GM18519 (cell line): ENCODE data around the gene LRRN4.
"Not testable (repeated sequence)": the region's sequence is repeated elsewhere in the genome, so short reads cannot be mapped to it uniquely, and the experiment has no call there.

Source experiments
- ATAC-seq: cut with Tn5 transposase; IDR thresholded peaks from one replicate; pipeline ENCODE4 v1.9.1; 2021; ENCODE audit warnings: mild to moderate bottlenecking, moderate library complexity; ENCODE audit not compliant: unreplicated experiment, low FRiP score

LRRN4 gene

DNA sequence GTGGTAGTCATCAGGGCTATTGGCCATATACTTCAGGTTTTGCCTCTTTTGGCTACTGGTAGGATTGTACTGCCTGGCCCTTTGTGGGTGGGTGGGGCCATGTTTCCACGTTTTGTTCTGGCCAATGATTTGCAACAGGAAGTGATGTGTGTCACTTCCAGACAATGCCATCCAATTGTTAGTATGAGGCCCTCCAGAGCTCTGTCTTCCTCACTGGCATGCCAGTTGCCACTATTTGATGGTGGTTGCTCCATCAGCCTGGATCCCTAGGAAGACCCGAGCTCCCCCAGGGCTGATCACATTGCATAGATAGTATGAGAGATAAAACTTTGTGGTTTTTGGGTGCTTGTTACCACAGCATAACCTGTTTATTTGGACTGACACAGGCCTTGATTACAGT is 7.7 kb upstream of the LRRN4 start:
- ATAC-seq, result no peak

DNA sequence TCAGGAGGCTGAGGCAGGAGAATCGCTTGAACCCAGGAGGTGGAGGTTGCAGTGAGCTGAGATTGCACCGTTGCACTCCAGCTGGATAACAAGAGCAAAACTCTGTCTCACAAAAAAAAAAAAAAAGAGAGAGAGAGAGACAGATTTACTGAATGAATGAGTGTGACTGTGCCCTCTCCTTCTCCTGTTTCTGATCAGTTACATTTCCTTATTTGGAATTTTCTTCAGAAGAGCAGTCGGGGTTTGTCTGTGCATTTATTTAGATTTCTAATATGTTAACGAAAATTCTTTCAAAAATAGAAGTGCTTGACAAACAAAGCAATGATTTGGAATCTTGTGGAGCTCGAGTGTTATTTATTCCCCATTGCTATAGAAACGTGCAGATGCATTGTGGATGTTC is 6.4 kb upstream of the LRRN4 start:
- no peak for ATAC-seq

DNA sequence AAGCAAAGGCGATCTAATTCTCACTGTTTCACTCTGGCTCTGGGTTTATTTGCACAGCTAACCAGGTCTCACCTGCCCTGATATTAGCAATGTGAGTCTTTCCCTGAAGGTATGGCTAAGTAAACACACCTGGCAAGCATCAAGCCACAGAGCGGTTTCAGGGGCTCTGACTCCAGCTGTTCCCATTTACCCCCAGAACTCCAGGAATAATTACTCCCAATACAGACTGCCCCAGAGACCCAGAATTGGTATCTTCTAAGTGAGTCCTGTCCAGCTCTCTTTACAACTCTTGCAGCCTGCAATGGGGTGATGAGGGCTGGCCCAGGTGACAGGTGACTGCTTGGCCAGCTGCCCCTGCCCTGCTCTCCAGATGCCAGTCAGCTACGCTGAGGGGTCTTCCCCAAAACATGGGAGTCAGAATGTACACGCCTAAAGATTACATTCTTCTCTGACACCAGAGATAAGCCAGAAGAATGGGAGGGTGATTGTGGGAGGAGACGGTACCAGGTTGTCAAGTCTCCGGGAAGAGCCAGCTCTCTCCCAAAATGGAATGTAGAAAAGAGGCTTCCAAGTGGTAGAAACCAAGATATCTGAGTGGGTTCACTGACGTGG is 4.9 kb upstream of the LRRN4 start:
- ATAC-seq, result no peak

DNA sequence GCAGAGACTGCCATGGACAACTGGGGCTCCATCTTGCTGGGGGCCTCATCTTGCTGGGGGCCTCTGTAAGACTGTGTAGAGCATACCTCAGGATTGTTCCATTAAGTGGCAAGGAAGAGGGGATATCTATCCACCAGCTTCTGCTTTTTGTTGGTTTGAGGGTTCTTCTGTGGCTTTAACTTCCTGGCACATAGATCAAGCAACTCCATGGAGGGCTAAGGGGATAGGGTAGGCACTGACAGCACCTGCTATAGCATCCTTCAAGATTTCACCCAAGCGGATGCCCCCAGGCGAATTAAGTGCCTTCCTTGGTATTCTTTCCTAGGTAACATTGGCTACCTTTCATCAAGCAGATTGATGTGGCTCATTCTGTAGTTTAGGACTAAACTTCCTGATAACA is 3.8 kb upstream of the LRRN4 start:
- no peak for ATAC-seq

DNA sequence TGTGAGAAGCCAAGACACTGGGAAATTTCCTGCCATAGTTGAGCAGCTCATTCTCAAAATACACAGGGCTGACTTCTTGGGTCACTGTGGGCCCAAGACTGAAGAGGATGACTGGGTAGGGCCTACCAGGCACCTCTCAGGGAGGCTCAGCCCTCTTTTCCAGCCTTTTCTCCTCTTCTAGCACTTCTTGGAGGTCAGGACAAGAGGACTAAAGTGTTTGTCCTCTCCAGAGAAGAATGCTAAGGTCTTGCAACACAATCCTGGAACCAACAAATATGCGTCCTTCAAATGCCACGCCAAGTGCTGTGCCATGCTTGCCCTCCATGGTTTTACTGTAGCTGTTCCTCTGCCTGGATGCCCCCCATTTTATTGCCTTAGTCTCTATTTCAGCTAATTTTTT is 3.3 kb upstream of the LRRN4 start:
- no peak for ATAC-seq

DNA sequence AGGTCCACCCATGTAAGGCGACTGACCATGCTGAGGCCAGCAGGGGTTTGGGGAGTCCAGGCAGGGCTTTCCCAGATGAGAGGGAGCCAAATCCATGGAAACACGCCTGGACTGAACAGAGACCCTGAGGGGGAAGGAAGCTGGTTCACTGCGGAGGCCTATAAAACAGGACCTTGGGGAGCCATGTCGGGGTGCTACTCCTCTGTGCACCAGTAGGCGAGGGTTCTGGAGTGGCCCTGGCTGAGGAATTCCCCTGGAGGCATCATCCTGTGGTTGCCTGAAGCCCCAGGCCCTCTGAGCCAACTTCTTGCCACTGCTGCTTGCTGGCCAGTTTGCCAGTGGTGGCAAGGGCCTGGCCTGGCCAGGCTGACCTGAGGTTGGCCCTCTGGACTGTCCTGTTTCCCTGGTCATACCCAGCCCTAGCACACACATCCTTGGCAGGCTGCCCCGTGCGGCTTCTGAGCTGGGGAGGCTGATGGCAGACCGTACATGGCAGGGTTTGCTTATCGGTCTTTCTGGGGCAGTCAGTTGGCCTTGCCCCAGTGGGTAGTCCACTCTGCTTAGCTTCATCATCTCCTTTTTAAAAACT is 2.2 kb upstream of the LRRN4 start:
- no peak for ATAC-seq

DNA sequence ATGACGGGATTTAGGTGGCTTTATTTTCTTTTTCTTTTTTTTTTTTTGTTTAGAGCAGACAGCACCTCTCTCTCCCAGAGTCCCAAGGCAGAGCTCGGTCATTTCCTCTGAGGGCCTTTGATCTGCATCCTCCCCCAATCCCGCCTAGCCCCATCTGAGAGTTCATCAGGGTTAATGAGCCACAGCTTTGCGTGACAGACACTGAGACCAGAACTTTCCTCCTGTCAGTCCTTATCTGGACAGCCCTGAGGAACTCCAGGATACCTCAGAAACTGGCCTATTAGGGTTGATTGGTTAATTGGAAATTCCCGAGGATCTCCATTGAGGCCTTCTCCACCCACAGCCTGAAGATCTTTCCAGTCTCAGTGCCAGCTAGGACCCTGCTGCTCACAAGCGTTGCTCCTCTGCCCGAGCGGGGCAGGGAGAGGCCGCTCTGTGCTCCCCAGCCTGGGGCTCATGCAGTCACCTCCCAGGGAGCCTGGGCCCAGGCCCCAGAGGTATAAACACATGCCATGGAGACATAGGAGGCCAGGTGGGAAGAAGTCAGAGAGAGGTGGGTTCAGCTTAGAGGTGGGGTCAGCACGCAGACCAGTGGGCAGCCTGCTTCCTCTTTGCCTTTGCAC is 1.4 kb upstream of the LRRN4 start:
- ATAC-seq, result no peak

DNA sequence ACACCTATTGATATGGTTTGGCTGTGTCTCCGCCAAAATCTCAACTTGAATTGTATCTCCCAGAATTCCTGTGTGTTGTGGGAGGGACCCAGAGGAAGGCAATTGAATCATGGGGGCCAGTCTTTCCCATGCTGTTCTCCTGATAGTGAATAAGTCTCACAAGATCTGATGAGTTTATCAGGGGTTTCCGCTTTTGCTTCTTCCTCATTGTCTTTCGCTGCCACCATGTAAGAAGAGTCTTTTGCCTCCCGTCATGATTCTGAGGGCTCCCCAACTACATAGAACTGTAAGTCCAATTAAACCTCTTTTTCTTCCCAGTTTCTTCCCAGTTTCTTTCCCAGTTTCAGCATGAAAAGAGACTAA is 810 bp upstream of the LRRN4 start:
- ATAC-seq, result not testable (repeated sequence)

DNA sequence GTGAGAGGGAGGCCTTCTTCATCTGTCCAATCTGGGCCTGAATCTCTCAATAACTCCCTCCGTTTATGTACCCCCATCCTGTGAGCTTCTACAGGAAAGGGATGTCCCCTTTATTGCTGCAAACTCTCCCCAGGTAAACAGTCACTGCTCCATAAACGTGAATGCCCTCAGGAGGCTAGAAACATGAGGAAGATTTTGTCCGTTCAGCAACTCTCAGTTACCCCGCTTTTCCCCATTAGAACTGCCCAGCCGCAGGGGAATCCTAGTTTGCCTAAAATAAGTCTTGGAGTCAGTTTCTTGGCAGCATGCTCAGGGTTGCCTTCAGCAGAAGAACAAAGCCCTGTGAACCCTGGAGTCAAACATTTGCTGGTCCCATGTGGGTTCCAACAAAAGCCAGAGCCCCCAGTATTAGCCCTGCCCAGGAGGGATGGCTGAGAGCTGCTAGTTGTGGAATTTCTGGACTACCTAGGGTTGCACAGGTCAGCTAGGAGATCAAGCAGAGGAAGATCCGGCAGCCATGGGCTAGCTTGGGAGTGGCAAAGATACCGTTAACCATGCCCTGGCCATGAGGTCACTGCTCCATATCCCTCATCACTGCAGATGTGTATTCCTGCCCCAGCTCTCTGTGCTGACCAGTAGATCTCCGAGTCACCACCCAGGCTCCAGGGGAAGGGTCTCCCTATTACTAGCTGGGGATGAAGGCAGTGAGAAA is 640 bp downstream of the LRRN4 start:
- no peak for ATAC-seq

DNA sequence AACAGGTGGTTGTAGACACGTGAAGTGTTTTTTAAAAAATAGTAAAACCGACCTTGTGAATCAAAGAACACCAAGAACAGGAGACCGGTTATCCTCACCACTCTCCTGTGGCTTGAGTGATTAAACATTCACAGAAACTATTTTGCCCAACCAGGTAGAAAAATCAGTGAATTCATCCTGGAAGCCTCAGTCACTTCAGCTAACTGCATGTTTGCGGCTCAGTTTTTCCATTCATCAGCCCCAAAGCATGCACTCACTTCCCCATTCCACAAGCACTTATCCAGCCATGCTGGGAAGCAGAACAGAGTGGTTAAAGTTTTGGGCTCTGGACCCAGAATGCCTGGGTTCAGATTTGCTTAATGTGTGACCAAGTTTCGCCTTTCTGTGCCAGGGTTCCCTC is 2.4 kb downstream of the LRRN4 start:
- ATAC-seq, result no peak

DNA sequence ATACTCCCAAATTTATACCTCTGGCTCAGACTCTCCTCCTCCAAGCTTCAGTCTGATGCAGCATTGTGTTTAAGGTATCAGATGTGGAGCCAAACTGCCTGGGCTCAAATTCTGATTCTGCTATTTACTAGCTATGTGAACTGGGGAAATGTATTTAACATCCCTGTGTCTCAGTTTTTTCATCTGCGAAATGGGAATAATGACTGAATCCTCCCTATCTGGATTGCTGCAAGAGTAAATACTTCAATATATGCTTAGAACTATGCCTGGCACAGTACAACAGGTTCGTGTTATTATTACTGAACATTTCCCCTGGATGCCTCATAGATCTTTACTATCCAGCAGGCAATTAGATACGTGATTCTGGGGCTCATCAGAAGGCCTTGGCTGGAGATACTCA is 5.5 kb downstream of the LRRN4 start:
- no peak for ATAC-seq

DNA sequence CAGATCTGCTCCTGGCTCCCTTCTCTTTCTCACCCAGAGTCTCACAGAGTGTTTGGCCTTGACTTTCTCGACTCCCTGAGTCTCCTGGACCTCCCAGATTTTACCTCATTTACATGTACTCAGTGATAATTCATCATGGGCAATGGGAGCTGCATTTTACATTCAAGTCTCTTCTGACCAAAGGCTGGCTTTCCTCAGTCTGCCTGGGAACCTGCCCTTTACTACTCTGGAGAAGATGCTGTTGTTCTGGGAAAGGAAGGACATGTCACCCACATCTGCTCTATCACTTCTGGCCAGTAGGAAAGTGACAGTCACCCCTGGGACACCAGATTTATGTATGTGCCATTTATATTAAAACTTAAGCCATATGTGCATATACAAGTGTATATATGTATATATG is 7.4 kb downstream of the LRRN4 start:
- no peak for ATAC-seq

DNA sequence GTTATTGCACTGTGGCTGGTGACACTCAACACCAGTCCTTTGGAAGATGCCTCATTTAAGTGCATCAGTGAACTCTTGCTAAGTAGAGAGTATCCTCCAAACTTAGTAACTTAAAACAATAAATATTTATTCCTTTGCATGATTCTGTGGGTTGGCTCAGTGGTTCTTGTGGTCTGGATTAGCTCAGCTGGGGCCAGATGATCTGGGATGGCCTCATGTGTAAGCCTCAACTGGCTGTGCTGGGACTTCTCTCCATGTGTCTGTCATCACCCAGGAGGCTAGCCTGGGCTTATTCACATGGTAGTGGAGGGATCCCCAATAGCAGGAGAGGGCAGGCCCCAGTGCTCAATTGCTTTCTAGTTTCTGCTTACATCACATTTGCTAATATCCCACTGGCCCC is 8.3 kb downstream of the LRRN4 start:
- ATAC-seq, result no peak

DNA sequence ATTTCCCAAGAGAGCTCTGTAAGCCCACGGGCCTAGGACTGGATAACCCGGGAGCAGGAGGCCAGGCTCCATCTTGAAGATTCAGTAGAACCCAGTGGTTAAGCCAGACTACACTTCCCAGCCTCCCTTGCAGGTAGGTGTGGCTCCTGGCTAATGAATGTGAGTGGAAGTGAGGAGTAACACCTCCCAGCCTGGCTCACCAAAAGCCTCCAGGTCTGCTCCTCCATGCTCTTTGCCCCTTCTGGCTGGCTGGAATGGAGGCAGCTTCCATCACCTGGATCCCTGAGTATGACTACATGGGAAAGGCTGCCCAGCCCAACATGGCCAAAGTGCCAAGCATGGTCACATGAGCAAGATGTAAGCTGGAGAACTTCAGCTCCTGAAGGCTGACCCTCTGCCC is 9.7 kb downstream of the LRRN4 start:
- no peak for ATAC-seq

DNA sequence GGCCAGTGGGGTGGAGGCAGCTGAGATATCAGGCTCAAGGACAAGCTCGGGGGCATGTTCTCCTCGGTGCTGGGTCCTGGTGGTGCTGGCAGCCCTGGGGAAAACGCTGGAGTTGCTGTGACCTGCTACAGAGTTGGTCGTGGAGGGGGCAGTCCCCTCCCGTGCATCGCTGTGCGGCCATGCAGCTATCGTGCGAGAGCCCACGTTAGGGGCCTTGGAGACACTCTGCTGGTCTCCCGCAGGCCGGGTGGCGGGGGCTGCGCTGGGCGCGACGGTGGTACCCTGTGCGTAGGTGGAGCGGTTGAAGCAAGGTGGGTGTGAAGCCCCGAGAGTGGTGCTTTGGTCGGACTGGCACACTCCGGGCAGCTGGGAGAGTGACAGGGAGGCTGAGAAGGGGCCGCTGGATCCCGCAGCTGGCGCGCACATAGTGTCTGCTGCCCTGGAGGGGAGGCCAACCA is 12.0 kb downstream of the LRRN4 start:
- ATAC-seq, result no peak

DNA sequence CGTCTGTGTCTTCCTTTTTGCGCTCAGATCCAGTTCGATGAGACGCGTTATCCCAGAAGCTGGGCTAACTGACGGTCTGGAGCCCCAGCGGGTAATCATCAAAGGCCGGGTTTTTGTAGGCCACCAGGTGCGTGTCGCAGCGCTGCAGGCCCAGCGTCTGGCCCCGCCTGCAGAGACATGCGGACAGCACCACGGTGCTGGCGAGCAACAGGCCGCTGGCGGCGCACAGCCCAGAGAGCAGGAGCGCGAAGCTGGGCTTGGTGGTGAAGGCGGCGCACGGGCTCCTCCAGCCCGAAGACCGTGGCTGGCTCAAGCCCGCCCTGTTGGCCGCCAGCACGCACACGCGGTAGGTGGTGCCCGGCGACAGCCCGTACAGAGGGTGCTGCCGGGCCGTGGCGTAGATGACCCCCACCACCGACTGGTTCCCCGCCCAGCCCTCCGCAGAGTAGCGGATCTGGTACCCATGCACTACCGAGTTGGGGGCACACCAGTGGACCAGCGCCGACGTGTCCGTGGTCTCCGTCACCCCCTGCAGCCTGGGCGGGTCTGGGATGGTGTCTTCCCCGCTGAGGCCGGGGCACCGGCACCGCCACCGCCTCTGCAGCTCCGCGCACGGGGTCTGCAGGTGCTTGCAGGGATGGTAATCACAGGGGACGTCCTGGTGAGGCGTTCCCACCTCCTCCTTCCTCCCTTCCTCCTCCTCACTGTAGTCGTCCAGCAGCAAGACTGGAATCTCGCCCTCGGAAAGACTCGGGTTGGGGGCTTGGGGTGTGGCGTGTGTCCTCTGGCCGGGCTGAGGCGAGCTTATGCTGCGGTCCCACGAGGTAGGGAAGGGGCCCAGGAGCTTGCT is 12.7 kb downstream of the LRRN4 start:
- ATAC-seq, result no peak

DNA sequence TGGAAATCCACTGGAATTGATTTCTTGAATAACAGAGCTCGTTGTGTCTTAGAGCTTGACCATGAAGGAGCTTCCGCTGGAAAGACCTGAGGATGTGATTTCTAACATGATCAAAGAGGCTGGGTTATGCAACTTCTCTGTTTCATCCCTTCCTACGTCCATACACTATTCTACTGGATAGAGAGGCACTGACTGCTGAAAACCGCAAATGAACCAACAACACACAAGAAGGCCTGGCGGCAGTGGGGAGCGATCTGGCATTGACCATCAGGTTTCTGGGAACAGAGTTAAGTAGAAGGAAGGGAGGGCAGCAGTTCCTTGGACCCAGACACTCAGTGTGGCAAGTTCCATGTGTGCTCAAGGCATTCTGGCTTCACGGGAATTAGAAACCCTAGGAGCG is 13.3 kb downstream of the LRRN4 start:
- no peak for ATAC-seq

DNA sequence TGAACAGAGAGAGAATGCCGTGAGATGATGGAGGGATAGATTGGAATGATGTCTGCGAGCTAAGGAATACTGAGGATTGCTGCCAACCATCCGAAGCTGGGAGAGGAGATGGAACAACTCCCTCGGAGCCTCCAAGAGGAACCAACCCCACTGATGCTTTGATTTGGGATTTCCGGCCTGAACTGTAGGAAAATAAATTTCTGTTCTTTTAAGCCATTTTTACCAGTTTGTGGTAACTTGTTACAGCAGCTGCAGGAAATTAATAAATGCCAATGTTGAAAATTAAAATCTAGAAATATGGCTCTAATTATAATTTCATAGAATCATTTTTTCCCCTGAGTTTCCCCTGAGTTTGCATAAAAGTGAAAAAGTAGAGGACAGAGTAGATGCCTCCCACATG is 14.1 kb downstream of the LRRN4 start:
- ATAC-seq, result no peak

DNA sequence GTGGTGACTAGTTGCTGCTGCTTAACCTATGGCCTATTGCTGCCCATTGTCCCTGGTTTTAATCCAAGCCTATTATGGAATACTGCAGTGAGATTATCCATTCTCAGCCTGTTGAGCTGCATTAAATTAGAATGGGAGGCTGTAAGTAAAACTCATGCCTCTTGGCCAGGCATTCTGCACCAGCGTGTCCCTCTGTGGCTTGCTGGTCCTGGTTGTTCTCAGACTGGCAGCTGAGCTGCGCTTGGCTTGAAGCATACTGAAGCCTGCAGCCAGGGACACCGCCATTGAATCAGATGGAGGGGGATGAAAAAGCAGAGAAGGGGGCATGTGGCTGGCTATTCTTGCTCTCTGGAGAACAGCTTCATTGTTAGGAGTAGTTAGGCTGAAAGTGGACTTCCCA is 15.6 kb downstream of the LRRN4 start:
- ATAC-seq, result no peak

DNA sequence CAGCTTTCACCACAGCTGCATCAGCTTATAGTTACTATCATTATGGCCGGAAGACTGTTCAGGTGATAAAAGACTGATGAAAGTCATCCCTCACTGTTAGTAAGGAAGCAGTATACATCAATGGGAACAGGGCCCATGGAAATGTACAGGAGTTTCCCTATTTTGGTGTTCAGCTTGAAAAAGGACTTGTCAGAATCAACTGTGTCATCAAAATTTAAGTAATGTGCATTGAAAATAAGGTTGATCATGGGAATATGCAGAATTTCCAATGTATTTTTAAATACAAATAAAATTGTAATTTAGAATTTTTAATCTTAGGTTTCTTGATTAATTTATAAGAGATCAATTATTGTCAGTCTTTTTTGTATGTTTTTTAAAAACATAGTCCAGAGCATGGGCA is 16.8 kb downstream of the LRRN4 start:
- no peak for ATAC-seq

DNA sequence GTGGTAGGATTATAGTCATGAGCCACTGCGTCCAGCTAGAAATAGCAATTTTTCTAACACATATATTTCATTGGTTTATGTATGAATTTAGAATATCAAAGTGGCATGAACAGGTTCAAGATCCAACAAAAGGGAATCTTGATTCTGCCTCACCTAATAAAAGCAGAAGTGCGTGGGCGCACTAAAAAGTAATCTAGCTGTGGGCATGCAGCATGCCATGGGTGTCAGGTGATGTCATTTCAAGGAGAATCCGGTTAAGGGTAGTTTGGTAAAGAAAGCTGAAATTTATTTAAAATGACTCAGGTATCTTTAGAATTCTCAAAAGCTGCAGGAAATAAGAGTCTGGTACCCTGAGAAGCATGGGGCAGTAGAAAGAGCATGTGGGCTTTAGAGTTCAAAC is 17.6 kb downstream of the LRRN4 start:
- no peak for ATAC-seq
